A549 (cell line): Measurements from ENCODE around the gene ATP10A.

Experiments used
- BHLHE40 ChIP-seq: IDR thresholded peaks from 2 replicates; pipeline ENCODE4 v1.6.1; 2012; ENCODE audit warnings: low read depth, low read length, inconsistent platforms
- CHD4 ChIP-seq: fragments of 200-600 bp; sonication (generic); IDR thresholded peaks from 2 replicates; pipeline ENCODE4 v1.6.1; 2016; ENCODE audit warnings: antibody characterized with exemption, mild to moderate bottlenecking, borderline replicate concordance
- MYC ChIP-seq: IDR thresholded peaks from 2 replicates; pipeline ENCODE4 v1.6.1; 2012; ENCODE audit warnings: mild to moderate bottlenecking, inconsistent platforms, low read length, improper control_type of control experiment, borderline replicate concordance
- NR3C1 ChIP-seq: fragments of >200 bp; sonication (Bioruptor Twin); formaldehyde crosslinking; IDR thresholded peaks from 3 replicates; pipeline ENCODE4 v1.6.1; 2017
- POLR2A ChIP-seq: IDR thresholded peaks from 2 replicates; pipeline ENCODE4 v1.6.1; 2012; ENCODE audit warnings: mild to moderate bottlenecking, low read length
- RCOR1 ChIP-seq: fragments of 150-350 bp; IDR thresholded peaks from 2 replicates; pipeline ENCODE4 v1.6.1; 2014; ENCODE audit warnings: antibody characterized with exemption, low read length, low read depth
- RFX5 ChIP-seq: fragments of 450-650 bp; IDR thresholded peaks from 2 replicates; pipeline ENCODE4 v1.7.1; 2014; ENCODE audit warnings: antibody characterized with exemption, mild to moderate bottlenecking, moderate library complexity
- TF ChIP-seq, protein P1 (sequence below): fragments of >200 bp; sonication (Bioruptor Twin); formaldehyde crosslinking; IDR thresholded peaks from 3 replicates; pipeline ENCODE4 v1.5.1; 2016
- TF ChIP-seq, protein P2 (sequence below): fragments of 150-350 bp; IDR thresholded peaks from 2 replicates; pipeline ENCODE4 v1.6.1; 2014; ENCODE audit warnings: low read depth, mild to moderate bottlenecking, low read length
- TF ChIP-seq, protein P3 (sequence below): fragments of 200-600 bp; sonication (generic); IDR thresholded peaks from 2 replicates; pipeline ENCODE4 v1.6.1; 2016; ENCODE audit warnings: antibody characterized with exemption, mild to moderate bottlenecking, moderate library complexity

DNA sequence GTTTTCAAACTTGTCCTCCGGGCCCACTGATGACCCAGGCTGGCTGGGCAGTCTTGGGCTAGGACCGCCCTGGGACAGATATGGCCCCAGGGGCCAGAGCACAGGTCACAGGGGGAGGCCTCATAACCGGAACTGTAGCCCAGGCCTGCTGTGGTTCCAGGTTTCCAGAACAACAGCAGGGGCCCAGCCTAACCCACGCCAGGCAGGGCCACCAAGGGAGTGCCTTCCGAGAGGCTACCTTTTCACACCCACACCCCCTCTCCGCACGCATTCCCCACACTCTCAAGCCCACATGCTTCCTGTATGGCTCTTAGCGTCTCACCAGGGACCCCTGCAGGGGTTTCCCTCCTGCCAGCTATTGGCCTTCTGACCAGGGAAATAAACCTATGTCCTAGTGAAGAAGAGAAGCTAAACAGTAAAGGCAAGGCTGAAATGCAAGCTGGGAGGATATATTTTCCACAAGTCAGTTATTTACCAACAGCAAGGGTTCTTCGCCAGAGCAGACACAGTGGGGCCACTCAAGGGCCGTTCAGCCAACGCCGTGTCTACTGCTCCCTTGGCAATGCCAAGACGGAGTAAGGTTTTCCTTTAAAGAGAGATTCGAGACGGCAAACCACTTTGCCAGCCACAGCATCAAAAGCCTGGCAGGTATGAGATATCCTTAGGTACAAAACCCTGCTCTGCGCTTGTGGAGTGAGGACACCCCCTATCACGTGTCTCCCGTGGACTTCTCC lies 135.1 kb downstream of the ATP10A start:
- TF ChIP-seq, protein P1, sequence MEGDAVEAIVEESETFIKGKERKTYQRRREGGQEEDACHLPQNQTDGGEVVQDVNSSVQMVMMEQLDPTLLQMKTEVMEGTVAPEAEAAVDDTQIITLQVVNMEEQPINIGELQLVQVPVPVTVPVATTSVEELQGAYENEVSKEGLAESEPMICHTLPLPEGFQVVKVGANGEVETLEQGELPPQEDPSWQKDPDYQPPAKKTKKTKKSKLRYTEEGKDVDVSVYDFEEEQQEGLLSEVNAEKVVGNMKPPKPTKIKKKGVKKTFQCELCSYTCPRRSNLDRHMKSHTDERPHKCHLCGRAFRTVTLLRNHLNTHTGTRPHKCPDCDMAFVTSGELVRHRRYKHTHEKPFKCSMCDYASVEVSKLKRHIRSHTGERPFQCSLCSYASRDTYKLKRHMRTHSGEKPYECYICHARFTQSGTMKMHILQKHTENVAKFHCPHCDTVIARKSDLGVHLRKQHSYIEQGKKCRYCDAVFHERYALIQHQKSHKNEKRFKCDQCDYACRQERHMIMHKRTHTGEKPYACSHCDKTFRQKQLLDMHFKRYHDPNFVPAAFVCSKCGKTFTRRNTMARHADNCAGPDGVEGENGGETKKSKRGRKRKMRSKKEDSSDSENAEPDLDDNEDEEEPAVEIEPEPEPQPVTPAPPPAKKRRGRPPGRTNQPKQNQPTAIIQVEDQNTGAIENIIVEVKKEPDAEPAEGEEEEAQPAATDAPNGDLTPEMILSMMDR: no peak
- TF ChIP-seq RCOR1 (no peak), POLR2A (no peak), RFX5 (no peak), MYC (no peak), NR3C1 (no peak), BHLHE40 (no peak), CHD4 (no peak)
- TF ChIP-seq, protein P2, sequence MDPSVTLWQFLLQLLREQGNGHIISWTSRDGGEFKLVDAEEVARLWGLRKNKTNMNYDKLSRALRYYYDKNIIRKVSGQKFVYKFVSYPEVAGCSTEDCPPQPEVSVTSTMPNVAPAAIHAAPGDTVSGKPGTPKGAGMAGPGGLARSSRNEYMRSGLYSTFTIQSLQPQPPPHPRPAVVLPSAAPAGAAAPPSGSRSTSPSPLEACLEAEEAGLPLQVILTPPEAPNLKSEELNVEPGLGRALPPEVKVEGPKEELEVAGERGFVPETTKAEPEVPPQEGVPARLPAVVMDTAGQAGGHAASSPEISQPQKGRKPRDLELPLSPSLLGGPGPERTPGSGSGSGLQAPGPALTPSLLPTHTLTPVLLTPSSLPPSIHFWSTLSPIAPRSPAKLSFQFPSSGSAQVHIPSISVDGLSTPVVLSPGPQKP: no peak
- TF ChIP-seq, protein P3, sequence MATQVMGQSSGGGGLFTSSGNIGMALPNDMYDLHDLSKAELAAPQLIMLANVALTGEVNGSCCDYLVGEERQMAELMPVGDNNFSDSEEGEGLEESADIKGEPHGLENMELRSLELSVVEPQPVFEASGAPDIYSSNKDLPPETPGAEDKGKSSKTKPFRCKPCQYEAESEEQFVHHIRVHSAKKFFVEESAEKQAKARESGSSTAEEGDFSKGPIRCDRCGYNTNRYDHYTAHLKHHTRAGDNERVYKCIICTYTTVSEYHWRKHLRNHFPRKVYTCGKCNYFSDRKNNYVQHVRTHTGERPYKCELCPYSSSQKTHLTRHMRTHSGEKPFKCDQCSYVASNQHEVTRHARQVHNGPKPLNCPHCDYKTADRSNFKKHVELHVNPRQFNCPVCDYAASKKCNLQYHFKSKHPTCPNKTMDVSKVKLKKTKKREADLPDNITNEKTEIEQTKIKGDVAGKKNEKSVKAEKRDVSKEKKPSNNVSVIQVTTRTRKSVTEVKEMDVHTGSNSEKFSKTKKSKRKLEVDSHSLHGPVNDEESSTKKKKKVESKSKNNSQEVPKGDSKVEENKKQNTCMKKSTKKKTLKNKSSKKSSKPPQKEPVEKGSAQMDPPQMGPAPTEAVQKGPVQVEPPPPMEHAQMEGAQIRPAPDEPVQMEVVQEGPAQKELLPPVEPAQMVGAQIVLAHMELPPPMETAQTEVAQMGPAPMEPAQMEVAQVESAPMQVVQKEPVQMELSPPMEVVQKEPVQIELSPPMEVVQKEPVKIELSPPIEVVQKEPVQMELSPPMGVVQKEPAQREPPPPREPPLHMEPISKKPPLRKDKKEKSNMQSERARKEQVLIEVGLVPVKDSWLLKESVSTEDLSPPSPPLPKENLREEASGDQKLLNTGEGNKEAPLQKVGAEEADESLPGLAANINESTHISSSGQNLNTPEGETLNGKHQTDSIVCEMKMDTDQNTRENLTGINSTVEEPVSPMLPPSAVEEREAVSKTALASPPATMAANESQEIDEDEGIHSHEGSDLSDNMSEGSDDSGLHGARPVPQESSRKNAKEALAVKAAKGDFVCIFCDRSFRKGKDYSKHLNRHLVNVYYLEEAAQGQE: no peak
